H9 (cell line): ENCODE data around the gene ARHGAP12. TPM values are rescaled to one million over a fixed set of nuclear protein-coding genes. Genes with fewer than 3 reads are reported as not detected.

Experiments
- DNase-seq: peaks from one replicate; pipeline ENCODE4 v3.0.0-alpha.2; 2017
- H2AFZ ChIP-seq: one replicate; pipeline ENCODE4 v1.6.1; 2013; ENCODE audit warnings: mild to moderate bottlenecking, low read length, control low read depth, moderate library complexity
- H2AK5ac ChIP-seq: 2 replicates; pipeline ENCODE4 v1.6.1; 2013; ENCODE audit warnings: low read length, control low read depth, mixed read lengths; ENCODE audit not compliant: insufficient read length
- H2BK120ac ChIP-seq: one replicate; pipeline ENCODE4 v1.6.1; 2013; ENCODE audit warnings: low read depth, mild to moderate bottlenecking, low read length, control low read depth, inconsistent platforms; ENCODE audit not compliant: poor library complexity, severe bottlenecking
- H2BK12ac ChIP-seq: 2 replicates; pipeline ENCODE4 v1.6.1; 2013; ENCODE audit warnings: low read length, control low read depth, mixed read lengths, low read depth; ENCODE audit not compliant: insufficient read length
- H2BK15ac ChIP-seq: 2 replicates; pipeline ENCODE4 v1.6.1; 2013; ENCODE audit warnings: low read depth, low read length, control low read depth
- H2BK20ac ChIP-seq: one replicate; pipeline ENCODE4 v1.6.1; 2013; ENCODE audit warnings: low read depth, mild to moderate bottlenecking, low read length, control low read depth, inconsistent platforms; ENCODE audit not compliant: poor library complexity, severe bottlenecking
- H2BK5ac ChIP-seq: 2 replicates; pipeline ENCODE4 v1.6.1; 2013; ENCODE audit warnings: low read length, control low read depth, mixed read lengths; ENCODE audit not compliant: insufficient read length
- H3K14ac ChIP-seq: 2 replicates; pipeline ENCODE4 v1.6.1; 2013; ENCODE audit warnings: low read length, control low read depth; ENCODE audit not compliant: insufficient read depth
- H3K18ac ChIP-seq: 2 replicates; pipeline ENCODE4 v1.6.1; 2013; ENCODE audit warnings: low read depth, mild to moderate bottlenecking, mixed read lengths, low read length, control low read depth; ENCODE audit not compliant: insufficient read length
- H3K23ac ChIP-seq: 2 replicates; pipeline ENCODE4 v1.6.1; 2013; ENCODE audit warnings: low read length, control low read depth, mixed read lengths, low read depth; ENCODE audit not compliant: insufficient read length
- H3K23me2 ChIP-seq: 2 replicates; pipeline ENCODE4 v1.6.1; 2013; ENCODE audit warnings: low read depth, mild to moderate bottlenecking, mixed read lengths, low read length, control low read depth; ENCODE audit not compliant: insufficient read length, poor library complexity, severe bottlenecking
- H3K27ac ChIP-seq: 2 replicates; pipeline ENCODE4 v1.5.1; 2013; ENCODE audit warnings: low read length, control low read depth, mixed read lengths, low read depth; ENCODE audit not compliant: insufficient read length
- H3K27me3 ChIP-seq: 2 replicates; pipeline ENCODE4 v1.6.1; 2013; ENCODE audit warnings: low read length, control low read depth, inconsistent platforms; ENCODE audit not compliant: insufficient read depth
- H3K4ac ChIP-seq: 2 replicates; pipeline ENCODE4 v1.6.1; 2013; ENCODE audit warnings: low read depth, mild to moderate bottlenecking, control low read depth, inconsistent platforms, low read length, moderate library complexity
- H3K4me1 ChIP-seq: 2 replicates; pipeline ENCODE4 v1.6.1; 2013; ENCODE audit warnings: low read length, control low read depth, inconsistent platforms; ENCODE audit not compliant: insufficient read depth
- H3K4me2 ChIP-seq: 2 replicates; pipeline ENCODE4 v1.6.1; 2013; ENCODE audit warnings: low read length, control low read depth, mixed read lengths; ENCODE audit not compliant: insufficient read length, insufficient read depth
- H3K56ac ChIP-seq: 2 replicates; pipeline ENCODE4 v1.6.1; 2013; ENCODE audit warnings: low read depth, mild to moderate bottlenecking, mixed read lengths, low read length, control low read depth; ENCODE audit not compliant: insufficient read length
- H3K79me1 ChIP-seq: 2 replicates; pipeline ENCODE4 v1.6.1; 2013; ENCODE audit warnings: low read depth, mild to moderate bottlenecking, moderate library complexity, low read length, control low read depth, inconsistent platforms; ENCODE audit not compliant: insufficient read depth, poor library complexity, severe bottlenecking
- H3K79me2 ChIP-seq: 2 replicates; pipeline ENCODE4 v1.6.1; 2013; ENCODE audit warnings: low read length, control low read depth, inconsistent platforms; ENCODE audit not compliant: insufficient read depth
- H3K9ac ChIP-seq: 2 replicates; pipeline ENCODE4 v1.6.1; 2013; ENCODE audit warnings: low read length, control low read depth, mixed read lengths; ENCODE audit not compliant: insufficient read length; ENCODE audit errors: extremely low read depth
- H3K9me3 ChIP-seq: one replicate; pipeline ENCODE4 v1.6.1; 2013; ENCODE audit warnings: low read depth, low read length, inconsistent platforms; ENCODE audit not compliant: control insufficient read depth
- H3T11ph ChIP-seq: one replicate; pipeline ENCODE4 v1.6.1; 2013; ENCODE audit warnings: mild to moderate bottlenecking, low read length, control low read depth, inconsistent platforms
- H4K20me1 ChIP-seq: one replicate; pipeline ENCODE4 v1.6.1; 2013; ENCODE audit not compliant: control insufficient read depth, insufficient read length, insufficient read depth
- H4K5ac ChIP-seq: 2 replicates; pipeline ENCODE4 v1.6.1; 2013; ENCODE audit warnings: low read depth, mild to moderate bottlenecking, mixed read lengths, low read length, control low read depth; ENCODE audit not compliant: insufficient read length
- H4K8ac ChIP-seq: replicated peaks from 2 replicates; pipeline ENCODE4 v1.6.1; 2013; ENCODE audit warnings: low read length, control low read depth, mixed read lengths, low read depth; ENCODE audit not compliant: insufficient read length
- H4K91ac ChIP-seq: 2 replicates; pipeline ENCODE4 v1.6.1; 2013; ENCODE audit warnings: low read depth, mild to moderate bottlenecking, moderate library complexity, mixed read lengths, low read length, control low read depth; ENCODE audit not compliant: insufficient read length
- H3K27ac Mint-ChIP-seq, 3 experiments: 2 replicates in 2 of 3; 3 replicates in 1 of 3; pipeline ENCODE4 v1.8.0; 2020 to 2021; ENCODE audit warnings: mixed read lengths in 3 of 3, mild to moderate bottlenecking in 1 of 3, moderate library complexity in 1 of 3
- H3K27me3 Mint-ChIP-seq: 2 replicates; pipeline ENCODE4 v1.8.0; 2021; ENCODE audit warnings: low read depth, mild to moderate bottlenecking, moderate library complexity, mixed read lengths
- H3K36me3 Mint-ChIP-seq, 3 experiments: 2 replicates in 2 of 3; 3 replicates in 1 of 3; pipeline ENCODE4 v1.8.0; 2020 to 2021; ENCODE audit warnings: low read depth in 3 of 3, mixed read lengths in 3 of 3; ENCODE audit not compliant: insufficient read depth in 1 of 3
- H3K4me1 Mint-ChIP-seq, 2 experiments: 2 replicates each; pipeline ENCODE4 v1.8.0; 2020; ENCODE audit warnings: mixed read lengths in 2 of 2
- H3K4me3 Mint-ChIP-seq, 2 experiments: 2 replicates in 1 of 2; 3 replicates in 1 of 2; pipeline ENCODE4 v1.8.0; 2020 to 2021; ENCODE audit warnings: mild to moderate bottlenecking in 2 of 2, mixed read lengths in 2 of 2, moderate library complexity in 1 of 2
- H3K9me3 Mint-ChIP-seq, 2 experiments: 2 replicates in 1 of 2; 3 replicates in 1 of 2; pipeline ENCODE4 v1.8.0; 2020; ENCODE audit warnings: mild to moderate bottlenecking in 2 of 2, mixed read lengths in 2 of 2, moderate library complexity in 1 of 2
- CTCF ChIP-seq: fragments of 200-600 bp; sonication (generic); conservative IDR thresholded peaks from 3 replicates; pipeline ENCODE4 v1.8.0; 2021; ENCODE audit warnings: antibody characterized with exemption, mild to moderate bottlenecking
- whole genome bisulfite sequencing: extraction: QIAGEN DNeasy Blood & Tissue Kit; methylation state at CpG from one replicate; pipeline ENCODE4 v1.1.7; 2013; ENCODE audit warnings: missing lambda C conversion rate, low lambda C conversion rate, mixed read lengths; ENCODE audit not compliant: insufficient read length; ENCODE audit errors: extremely low coverage; 5-methylcytosine and 5-hydroxymethylcytosine counted together
- total RNA-seq: library from RNA; stranded (reverse); gene quantifications from 2 replicates; pipeline ENCODE4 v1.2.1, GENCODE V29; 2021

ARHGAP12 gene
- total RNA-seq, 1 experiment from 2014 or later = 34.3 TPM

GRCh38 chr10:31822150-31822549, 106.5 kb downstream of the ARHGAP12 start:
- Histone ChIP-seq H2AK5ac (no peak overlapping the region), H3K9me3 (no peaks in the 10 kb centered on the region), H3K27ac (no peak overlapping the region), H4K20me1 (no peaks in the 10 kb centered on the region), H3K4ac (no peak overlapping the region), H4K8ac (no peak overlapping the region), H3K4me1 (no peaks in the 10 kb centered on the region), H2BK5ac (no peak overlapping the region), H3K56ac (no peak overlapping the region), H3T11ph (no peak overlapping the region), H2BK12ac (no peak overlapping the region), H2BK15ac (no peak overlapping the region), H3K18ac (no peak overlapping the region), H2BK120ac (no peak overlapping the region), H3K79me2 (no peaks in the 10 kb centered on the region), H4K91ac (no peak overlapping the region), H3K79me1 (no peaks in the 10 kb centered on the region), H2AFZ (no peak overlapping the region), H3K27me3 (no peaks in the 10 kb centered on the region), H4K5ac (no peak overlapping the region), H2BK20ac (no peak overlapping the region), H3K23me2 (no peaks in the 10 kb centered on the region), H3K14ac (no peak overlapping the region), H3K4me2 (no peak overlapping the region), H3K9ac (no peak overlapping the region), H3K23ac (no peak overlapping the region)
- Mint-ChIP-seq H3K27me3 (no peaks in the 10 kb centered on the region), H3K36me3 (no peaks in the 10 kb centered on the region; a peak in 3 of 7 replicates), H3K4me3 (no peak overlapping the region), H3K27ac (no peak overlapping the region), H3K4me1 (no peaks in the 10 kb centered on the region; a peak in 1 of 4 replicates), H3K9me3 (no peaks in the 10 kb centered on the region)
- no CpG with 5 or more reads among the region's 4 CpGs for WGBS
- TF ChIP-seq CTCF = no peak
- DNase-seq = no peak
